GM19397 (cell line): ENCODE measurements around the gene BAX.
A peak's percentile ranks its signal among the peaks of the same experiment; 100 is the strongest.

Experiments used
- ATAC-seq: cut with Tn5 transposase; IDR thresholded peaks from one replicate; pipeline ENCODE4 v1.9.1; 2021; ENCODE audit warnings: mild to moderate bottlenecking, moderate library complexity; ENCODE audit not compliant: unreplicated experiment

Gene BAX

DNA sequence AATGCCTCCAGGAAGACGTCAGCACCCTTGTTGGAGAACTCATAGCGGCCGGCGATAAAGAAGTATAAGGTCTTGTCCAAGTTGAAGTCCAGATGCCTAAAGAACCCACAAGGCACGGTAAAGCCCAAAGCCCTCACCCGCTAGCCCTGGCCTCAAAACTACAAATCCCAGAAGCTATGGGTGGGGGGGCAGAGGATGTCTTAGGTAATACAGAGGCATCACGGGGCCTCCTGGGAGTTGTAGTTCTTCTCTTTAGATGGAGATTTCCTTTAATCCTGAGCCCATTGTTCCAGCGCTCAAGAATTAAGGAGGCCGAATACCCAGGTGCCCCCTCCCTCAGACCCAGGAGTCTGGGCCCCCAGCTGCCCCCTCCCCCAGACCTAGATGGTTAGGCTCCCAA lies 27.6 kb downstream of the BAX start:
- ATAC-seq: no peak

GRCh38 chr19:48985711-48986110 lies 31.0 kb downstream of the BAX start:
- ATAC-seq: no peak

DNA sequence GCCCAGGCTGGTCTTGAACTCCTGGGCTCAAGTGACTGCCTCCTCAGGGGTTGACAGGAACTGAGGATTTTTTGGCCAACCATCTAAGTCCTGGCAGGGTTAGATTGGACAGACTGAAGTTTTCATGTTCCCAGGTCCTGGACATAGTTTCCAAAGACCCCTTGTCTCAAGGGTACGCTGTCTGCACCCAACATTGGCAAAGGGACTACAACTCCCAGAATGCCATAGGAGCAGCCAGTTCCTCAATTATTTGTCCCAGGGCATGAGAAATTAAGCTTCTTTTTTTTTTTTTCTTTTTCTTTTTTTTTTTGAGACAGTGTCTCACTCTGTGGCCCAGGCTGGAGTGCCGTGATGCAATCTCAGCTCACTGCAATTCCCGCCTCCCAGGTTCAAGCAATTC lies 31.5 kb downstream of the BAX start:
- ATAC-seq: no peak

- no peak for ATAC-seq
Measured at GRCh38 chr19:48987323-48987722, 32.6 kb downstream of the BAX start.

- no peak for ATAC-seq
Measured at GRCh38 chr19:48988286-48988685, 33.6 kb downstream of the BAX start.

GRCh38 chr19:48988860-48989259 lies 34.2 kb downstream of the BAX start:
- ATAC-seq: no peak

DNA sequence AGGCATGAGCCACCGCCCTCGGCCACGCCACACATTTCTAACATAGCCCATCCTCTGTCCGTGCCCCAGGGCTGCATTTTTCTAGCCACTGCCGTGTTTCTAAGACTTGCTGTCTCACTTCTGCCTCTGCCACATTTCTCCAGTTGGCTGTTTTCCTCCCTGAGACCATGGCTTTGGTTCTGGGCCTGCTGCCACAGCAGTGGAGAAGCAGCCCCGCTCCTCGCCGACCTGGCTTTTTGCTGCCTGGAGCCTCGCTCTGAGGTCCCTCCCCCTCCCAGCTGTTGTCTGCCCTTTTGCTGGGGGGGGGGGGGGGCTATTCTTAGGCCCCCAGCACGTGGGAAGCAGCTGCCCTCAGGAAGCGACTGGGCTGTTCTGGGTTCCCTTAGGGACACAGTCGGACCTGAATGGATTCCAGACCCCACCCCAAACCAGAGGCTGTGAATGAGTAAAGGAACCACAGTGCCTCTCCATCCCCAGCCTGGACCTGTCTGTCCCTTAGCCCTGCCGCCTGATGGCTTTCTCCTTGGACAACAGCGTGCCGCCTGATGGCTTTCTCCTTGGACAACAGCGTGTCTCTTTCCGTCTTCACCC lies 35.1 kb downstream of the BAX start:
- ATAC-seq: no peak

DNA sequence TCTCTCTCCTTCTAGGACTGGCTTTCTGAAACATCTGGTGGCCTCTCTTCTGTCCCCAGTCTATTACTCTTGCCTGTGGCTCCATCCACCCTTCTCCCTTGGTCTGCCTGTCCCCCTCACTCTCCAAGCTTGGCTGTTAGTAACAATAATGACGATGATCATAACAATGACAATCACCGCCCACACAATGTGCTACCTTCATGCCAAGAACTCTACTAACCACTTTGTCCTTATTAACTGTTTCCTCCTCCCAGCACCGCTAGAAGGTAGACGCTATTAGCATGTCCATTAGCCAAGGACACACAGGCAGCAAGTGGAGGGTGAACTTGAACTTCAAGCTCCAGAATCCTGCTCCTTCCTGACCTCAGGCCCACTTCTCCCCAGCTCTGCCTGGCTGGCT lies 35.7 kb downstream of the BAX start:
- ATAC-seq: no peak

- no peak for ATAC-seq
Measured at GRCh38 chr19:48991011-48991609, 36.4 kb downstream of the BAX start.

DNA sequence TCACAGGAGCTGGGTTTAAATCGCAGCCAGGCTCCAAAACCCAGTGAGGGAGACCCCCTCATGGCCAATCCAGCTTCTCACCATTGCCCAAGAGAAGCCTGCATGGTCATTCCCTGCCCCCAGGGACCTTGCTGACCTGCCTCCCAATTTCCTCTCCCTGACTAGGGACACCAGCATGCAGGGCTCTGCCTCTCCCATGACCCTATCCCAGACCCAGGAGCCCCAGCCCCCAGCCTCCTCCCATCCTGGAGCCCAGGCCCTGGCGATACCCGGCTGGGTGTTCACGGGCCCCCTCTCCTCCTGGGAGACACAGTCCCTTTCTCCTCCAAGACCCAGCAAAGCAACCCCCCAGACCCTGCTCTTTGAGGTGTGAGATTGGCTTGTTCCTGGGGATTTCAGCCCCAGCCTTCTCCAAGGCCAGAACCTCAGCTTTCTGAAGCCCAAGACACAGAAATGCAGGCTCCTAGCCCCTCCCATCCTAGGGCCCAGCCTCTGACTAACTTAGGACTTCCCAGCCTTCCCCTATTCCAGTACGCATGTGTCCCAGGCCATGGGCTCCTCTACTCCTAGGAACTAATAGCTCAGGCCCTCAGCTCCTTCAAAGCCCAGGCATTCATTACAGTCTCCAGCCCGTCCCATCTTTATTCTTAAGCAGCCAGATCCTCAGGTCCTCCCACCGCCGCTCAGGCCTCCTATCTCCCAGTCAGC lies 37.4 kb downstream of the BAX start:
- no peak for ATAC-seq

DNA sequence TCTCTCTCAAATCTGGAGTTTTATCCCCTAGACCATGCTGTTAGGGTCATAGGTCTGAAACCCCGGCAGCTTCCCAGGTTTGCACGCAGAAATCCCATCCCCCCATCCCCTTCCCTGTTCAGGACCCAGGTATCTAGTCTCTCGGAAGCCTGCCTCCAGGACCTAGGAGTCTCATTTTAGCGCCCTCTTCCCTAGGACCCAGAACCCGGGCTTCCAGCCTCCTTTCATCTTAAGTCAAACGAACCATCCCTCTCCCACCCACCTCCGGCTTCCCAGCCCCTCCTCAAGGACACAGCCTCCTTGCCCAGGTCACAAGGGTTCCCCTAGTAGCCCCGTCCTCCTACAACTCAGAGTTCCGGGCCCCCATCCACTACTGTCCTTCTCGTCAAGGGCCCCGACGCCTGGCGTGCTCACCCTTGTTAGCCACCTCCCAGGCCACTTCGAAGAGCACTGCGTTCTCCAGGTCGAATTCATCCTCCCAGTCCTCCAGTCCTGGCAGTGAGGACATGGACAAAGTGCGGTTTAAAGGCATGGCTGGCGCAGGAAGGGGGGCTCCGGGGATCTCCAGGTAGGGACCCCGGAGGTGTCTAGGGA lies 38.0 kb downstream of the BAX start:
- no peak for ATAC-seq

GRCh38 chr19:48993175-48994034 lies 38.7 kb downstream of the BAX start, which contains the start of the genes GYS1 and RUVBL2:
Gene GYS1, minus strand, starts transcription at chr19:48993309. Its CDS starts 197 bp downstream, at chr19:48993112.
Gene RUVBL2, plus strand, starts transcription at chr19:48993887. Its CDS starts 25 bp downstream, at chr19:48993912.
- peak; percentile 87 for ATAC-seq

- ATAC-seq: no peak
Measured at GRCh38 chr19:48994035-48994386, 39.3 kb downstream of the BAX start.

DNA sequence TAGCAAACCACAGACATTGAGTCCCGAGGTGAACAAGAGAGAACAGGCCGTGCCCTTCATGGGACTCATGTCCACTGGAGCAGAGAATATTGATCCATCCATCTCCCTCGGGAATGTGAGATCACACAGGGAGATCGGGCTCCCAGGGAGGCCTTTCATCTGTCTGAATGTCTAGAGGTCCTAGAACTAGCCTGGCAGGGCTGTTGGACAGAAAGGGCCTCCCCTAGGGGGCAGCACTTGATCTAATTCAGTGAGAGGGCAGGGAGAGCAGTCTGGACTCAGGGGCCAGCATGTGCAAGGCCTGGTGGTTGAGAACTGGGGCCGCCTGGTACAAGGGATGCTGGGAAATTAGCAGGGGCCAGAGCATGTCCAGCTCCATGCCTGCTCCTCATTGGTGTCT lies 43.3 kb downstream of the BAX start:
- ATAC-seq: no peak

- ATAC-seq: no peak
Measured at GRCh38 chr19:48999481-49000325, 45.0 kb downstream of the BAX start.

DNA sequence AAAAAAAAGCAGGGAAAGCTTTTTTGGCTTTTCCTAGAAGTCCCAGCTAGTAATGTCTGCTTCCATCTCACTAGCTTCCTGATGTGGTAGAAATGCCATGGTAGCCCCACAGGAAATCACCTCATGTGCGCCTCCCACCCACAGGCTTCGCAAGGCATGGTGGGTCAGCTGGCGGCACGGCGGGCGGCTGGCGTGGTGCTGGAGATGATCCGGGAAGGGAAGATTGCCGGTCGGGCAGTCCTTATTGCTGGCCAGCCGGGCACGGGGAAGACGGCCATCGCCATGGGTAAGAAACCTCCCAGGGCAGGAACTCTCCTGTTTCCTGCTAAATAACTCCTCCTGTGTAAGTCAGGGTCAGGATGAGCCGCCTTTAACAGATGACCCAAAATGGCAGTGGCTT lies 49.5 kb downstream of the BAX start:
- no peak for ATAC-seq

DNA sequence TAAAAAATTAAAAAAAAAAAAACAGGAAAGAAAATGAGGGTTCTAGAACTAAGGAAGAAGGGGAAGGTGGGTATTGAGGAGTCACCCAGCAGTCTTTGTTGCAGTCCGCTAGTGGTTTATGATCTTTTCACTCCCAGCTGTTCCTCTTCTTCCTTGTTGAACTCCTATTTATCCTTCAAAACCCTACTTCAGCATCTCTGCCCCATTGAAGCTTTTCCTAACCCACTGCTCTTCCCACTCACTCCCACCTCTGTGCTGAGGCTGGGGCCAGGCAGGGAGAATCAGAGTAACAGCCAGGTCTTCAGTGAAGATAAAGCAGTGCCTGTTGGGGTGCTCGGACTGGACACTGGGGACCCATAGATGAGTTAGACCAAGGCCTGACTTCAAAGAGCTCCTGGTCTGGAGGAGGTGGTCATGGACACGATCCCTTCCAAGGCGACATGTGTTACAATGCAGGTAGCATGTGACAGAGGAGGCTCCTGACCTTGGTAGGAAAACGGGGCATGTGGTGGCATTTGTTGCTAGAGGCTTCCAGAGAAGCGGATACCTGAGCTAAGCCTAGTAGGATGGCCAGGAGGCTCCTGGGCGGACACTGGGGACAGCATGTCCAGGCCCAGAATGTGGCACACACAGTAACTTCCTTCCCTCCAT lies 50.4 kb downstream of the BAX start:
- no peak for ATAC-seq

DNA sequence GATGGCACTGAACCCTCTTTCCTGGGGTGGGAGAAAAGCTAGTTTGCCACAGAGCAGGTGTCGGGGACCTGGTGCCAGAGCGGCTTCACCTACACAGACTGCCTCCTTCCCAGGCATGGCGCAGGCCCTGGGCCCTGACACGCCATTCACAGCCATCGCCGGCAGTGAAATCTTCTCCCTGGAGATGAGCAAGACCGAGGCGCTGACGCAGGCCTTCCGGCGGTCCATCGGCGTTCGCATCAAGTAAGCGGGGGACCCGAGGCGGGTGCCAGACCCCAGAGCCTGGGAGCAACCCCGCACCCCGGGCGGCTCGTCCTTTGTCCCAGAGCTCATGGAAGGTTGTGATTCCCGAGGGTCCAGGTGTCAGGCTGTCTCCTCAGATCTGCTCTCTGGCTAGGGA lies 52.2 kb downstream of the BAX start:
- no peak for ATAC-seq

- ATAC-seq: no peak
Measured at GRCh38 chr19:49009828-49010227, 55.2 kb downstream of the BAX start.

DNA sequence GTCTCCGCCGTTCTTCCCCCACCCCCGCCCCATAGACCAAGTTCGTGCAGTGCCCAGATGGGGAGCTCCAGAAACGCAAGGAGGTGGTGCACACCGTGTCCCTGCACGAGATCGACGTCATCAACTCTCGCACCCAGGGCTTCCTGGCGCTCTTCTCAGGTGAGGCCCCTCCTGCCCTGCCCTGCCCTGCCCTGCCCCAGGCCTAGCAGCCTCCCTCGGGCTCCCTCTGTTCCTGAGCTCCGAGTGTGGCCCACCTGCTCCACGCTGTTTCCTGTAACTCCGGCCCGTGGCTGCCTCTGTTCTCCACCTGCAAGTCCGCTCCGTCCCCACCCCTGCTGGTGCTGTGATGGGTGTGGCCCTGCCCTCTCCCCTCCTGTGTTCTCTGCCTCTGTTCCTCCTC lies 55.8 kb downstream of the BAX start:
- ATAC-seq: no peak
